NT2/D1 (cell line): ENCODE measurements around the gene PDS5A.

Experiments
- SUZ12 ChIP-seq: IDR thresholded peaks from 2 replicates; pipeline ENCODE4 v1.6.1; 2011; ENCODE audit not compliant: insufficient read length, insufficient read depth; ENCODE audit errors: extremely low read depth
- YY1 ChIP-seq: IDR thresholded peaks from 2 replicates; pipeline ENCODE4 v1.6.1; 2011; ENCODE audit not compliant: insufficient read length, insufficient read depth
- ZNF274 ChIP-seq: IDR thresholded peaks from 2 replicates; pipeline ENCODE4 v1.6.1; 2011; ENCODE audit warnings: mild to moderate bottlenecking, low read depth, low read length

- TF ChIP-seq ZNF274: no peak
- no peak for TF ChIP-seq SUZ12
- no peak for TF ChIP-seq YY1
Measured at GRCh38 chr4:39825741-39826231, 151.9 kb downstream of the PDS5A start.
